Bone marrow (tissue), 2 donors: Measurements from ENCODE around the gene RAD51B.
"Not testable (repeated sequence)": the region's sequence is repeated elsewhere in the genome, so short reads cannot be mapped to it uniquely, and the experiment has no call there.

Experiments used
- DNase-seq, 2 donors: peaks; one replicate each; lab custom pipeline; 2025; lab: John Stamatoyannopoulos, UW

Gene RAD51B

GRCh38 chr14:68685419-68686204 is 866.0 kb downstream of the RAD51B start:
- peak in 1 of 2 donors; percentile 71 for DNase-seq

- DNase-seq: no peak
These were observed 866.6 kb downstream of the RAD51B start for GRCh38 chr14:68686205-68686465.

- no peak for DNase-seq
These were observed 867.1 kb downstream of the RAD51B start for GRCh38 chr14:68686724-68687123.

GRCh38 chr14:68687746-68688145 is 868.2 kb downstream of the RAD51B start:
- DNase-seq: no peak

GRCh38 chr14:68688872-68689371 is 869.3 kb downstream of the RAD51B start:
- no peak for DNase-seq

GRCh38 chr14:68689511-68689910 is 869.9 kb downstream of the RAD51B start:
- DNase-seq: no peak

- DNase-seq: no peak
These were observed 870.7 kb downstream of the RAD51B start for GRCh38 chr14:68690089-68690958.

GRCh38 chr14:68691031-68691791 is 871.6 kb downstream of the RAD51B start:
- no peak for DNase-seq

- no peak for DNase-seq
These were observed 872.2 kb downstream of the RAD51B start for GRCh38 chr14:68691792-68692118.

GRCh38 chr14:68692216-68692615 is 872.6 kb downstream of the RAD51B start:
- no peak for DNase-seq

GRCh38 chr14:68692916-68693771 is 873.6 kb downstream of the RAD51B start:
- DNase-seq: no peak

GRCh38 chr14:68693926-68694325 is 874.3 kb downstream of the RAD51B start:
- no peak for DNase-seq

- no peak for DNase-seq
These were observed 875.1 kb downstream of the RAD51B start for GRCh38 chr14:68694516-68695235.

- DNase-seq: peak in 1 of 2 donors; percentile 39
These were observed 875.8 kb downstream of the RAD51B start for GRCh38 chr14:68695326-68695768.

GRCh38 chr14:68695856-68696255 is 876.3 kb downstream of the RAD51B start:
- no peak for DNase-seq

- no peak for DNase-seq
These were observed 876.7 kb downstream of the RAD51B start for GRCh38 chr14:68696266-68696665.

- no peak for DNase-seq
These were observed 877.3 kb downstream of the RAD51B start for GRCh38 chr14:68696721-68697495.

- not testable (repeated sequence) for DNase-seq
These were observed 879.2 kb downstream of the RAD51B start for GRCh38 chr14:68698773-68699172.

- DNase-seq: no peak
These were observed 881.6 kb downstream of the RAD51B start for GRCh38 chr14:68701001-68701741.
